ENCODE data around the gene GRIN1.

The GRIN1 gene

GRCh38 chr9:137147091-137147792 is 8.3 kb downstream of the GRIN1 start (continued):
- TF ChIP-seq, protein P1, sequence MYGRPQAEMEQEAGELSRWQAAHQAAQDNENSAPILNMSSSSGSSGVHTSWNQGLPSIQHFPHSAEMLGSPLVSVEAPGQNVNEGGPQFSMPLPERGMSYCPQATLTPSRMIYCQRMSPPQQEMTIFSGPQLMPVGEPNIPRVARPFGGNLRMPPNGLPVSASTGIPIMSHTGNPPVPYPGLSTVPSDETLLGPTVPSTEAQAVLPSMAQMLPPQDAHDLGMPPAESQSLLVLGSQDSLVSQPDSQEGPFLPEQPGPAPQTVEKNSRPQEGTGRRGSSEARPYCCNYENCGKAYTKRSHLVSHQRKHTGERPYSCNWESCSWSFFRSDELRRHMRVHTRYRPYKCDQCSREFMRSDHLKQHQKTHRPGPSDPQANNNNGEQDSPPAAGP (tag by site-specific recombination; IDR thresholded peaks at IDR 0.05) = no peak

- Histone ChIP-seq H3K9me3 (ENCODE audit: control insufficient read depth, insufficient read depth, low read depth, low read length) (no peaks in the 10 kb centered on the region), H3K4me1 (ENCODE audit: control insufficient read depth, insufficient read depth, low read length) (no peaks in the 10 kb centered on the region), H3K36me3 (ENCODE audit: control insufficient read depth in 2 of 2, insufficient read depth in 1 of 2, low read length in 2 of 2) (no peaks in the 10 kb centered on the region), H3K4me3 (ENCODE audit: low read depth, low read length) (no peak overlapping the region), H3K27ac (ENCODE audit: extremely low read depth, low read depth, low read length) (no peak overlapping the region)
- ChIA-PET CTCF (no interaction called here), POLR2A (no interaction called here)
- TF ChIP-seq ZSCAN23 (tag by site-specific recombination; IDR thresholded peaks at IDR 0.05) = no peak
- TF ChIP-seq ZFP41 (tag by site-specific recombination; IDR thresholded peaks at IDR 0.05; ENCODE audit: borderline replicate concordance) = no peak
- no peak for TF ChIP-seq EGR2 (tag by site-specific recombination; IDR thresholded peaks at IDR 0.05; ENCODE audit: low read depth)
- TF ChIP-seq ZNF248 (tag by site-specific recombination; IDR thresholded peaks at IDR 0.05) = no peak
- no peak for TF ChIP-seq ZNF639 (tag by site-specific recombination; IDR thresholded peaks at IDR 0.05)
- TF ChIP-seq ZNF133 (tag by site-specific recombination; IDR thresholded peaks at IDR 0.05) = no peak
- TF ChIP-seq, protein P2, sequence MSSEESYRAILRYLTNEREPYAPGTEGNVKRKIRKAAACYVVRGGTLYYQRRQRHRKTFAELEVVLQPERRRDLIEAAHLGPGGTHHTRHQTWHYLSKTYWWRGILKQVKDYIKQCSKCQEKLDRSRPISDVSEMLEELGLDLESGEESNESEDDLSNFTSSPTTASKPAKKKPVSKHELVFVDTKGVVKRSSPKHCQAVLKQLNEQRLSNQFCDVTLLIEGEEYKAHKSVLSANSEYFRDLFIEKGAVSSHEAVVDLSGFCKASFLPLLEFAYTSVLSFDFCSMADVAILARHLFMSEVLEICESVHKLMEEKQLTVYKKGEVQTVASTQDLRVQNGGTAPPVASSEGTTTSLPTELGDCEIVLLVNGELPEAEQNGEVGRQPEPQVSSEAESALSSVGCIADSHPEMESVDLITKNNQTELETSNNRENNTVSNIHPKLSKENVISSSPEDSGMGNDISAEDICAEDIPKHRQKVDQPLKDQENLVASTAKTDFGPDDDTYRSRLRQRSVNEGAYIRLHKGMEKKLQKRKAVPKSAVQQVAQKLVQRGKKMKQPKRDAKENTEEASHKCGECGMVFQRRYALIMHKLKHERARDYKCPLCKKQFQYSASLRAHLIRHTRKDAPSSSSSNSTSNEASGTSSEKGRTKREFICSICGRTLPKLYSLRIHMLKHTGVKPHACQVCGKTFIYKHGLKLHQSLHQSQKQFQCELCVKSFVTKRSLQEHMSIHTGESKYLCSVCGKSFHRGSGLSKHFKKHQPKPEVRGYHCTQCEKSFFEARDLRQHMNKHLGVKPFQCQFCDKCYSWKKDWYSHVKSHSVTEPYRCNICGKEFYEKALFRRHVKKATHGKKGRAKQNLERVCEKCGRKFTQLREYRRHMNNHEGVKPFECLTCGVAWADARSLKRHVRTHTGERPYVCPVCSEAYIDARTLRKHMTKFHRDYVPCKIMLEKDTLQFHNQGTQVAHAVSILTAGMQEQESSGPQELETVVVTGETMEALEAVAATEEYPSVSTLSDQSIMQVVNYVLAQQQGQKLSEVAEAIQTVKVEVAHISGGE (tag by site-specific recombination; conservative IDR thresholded peaks at IDR 0.05; ENCODE audit: low read depth) = no peak
- TF ChIP-seq HIC1 (tag by site-specific recombination; IDR thresholded peaks at IDR 0.05) = no peak
- TF ChIP-seq PRDM6 (tag by site-specific recombination; IDR thresholded peaks at IDR 0.05) = no peak
- no peak for TF ChIP-seq SP2 (tag by site-specific recombination; IDR thresholded peaks at IDR 0.05)
- TF ChIP-seq ZNF777 (tag by site-specific recombination; IDR thresholded peaks at IDR 0.05; ENCODE audit: borderline replicate concordance) = no peak
- TF ChIP-seq IKZF3 (tag by site-specific recombination; IDR thresholded peaks at IDR 0.05) = no peak
These were observed 8.8 kb downstream of the GRIN1 start for GRCh38 chr9:137147793-137148160.

Measured in HEK293 (cell line).